Ectodermal cell (in vitro differentiated cells): ENCODE results near the gene GSAP.
"Not testable (repeated sequence)": the region's sequence is repeated elsewhere in the genome, so short reads cannot be mapped to it uniquely, and the experiment has no call there.

Experiments used
- H3K27ac ChIP-seq: 2 replicates; pipeline ENCODE4 v1.7.0; 2013; ENCODE audit warnings: mild to moderate bottlenecking, low read depth, low read length; ENCODE audit not compliant: insufficient read depth, poor library complexity, severe bottlenecking
- H3K27me3 ChIP-seq: 2 replicates; pipeline ENCODE4 v1.7.0; 2013; ENCODE audit warnings: mild to moderate bottlenecking, low read length; ENCODE audit not compliant: insufficient read depth, control insufficient read depth, poor library complexity, severe bottlenecking
- H3K36me3 ChIP-seq: one replicate; pipeline ENCODE4 v1.7.0; 2013; ENCODE audit warnings: low read length; ENCODE audit not compliant: control insufficient read depth, insufficient read depth
- H3K4me1 ChIP-seq: one replicate; pipeline ENCODE4 v1.7.0; 2013; ENCODE audit warnings: low read length; ENCODE audit not compliant: control insufficient read depth, insufficient read depth
- H3K4me3 ChIP-seq: 2 replicates; pipeline ENCODE4 v1.7.0; 2013; ENCODE audit warnings: low read depth, low read length, control low read depth; ENCODE audit not compliant: insufficient read depth
- H3K9me3 ChIP-seq: 2 replicates; pipeline ENCODE4 v1.7.0; 2013; ENCODE audit warnings: mild to moderate bottlenecking, low read length, moderate library complexity; ENCODE audit not compliant: control insufficient read depth
- WGBS, 2 experiments: methylation state at CpG; one replicate each; pipeline ENCODE4 v1.1.7; 2013; ENCODE audit warnings: missing lambda C conversion rate in 2 of 2; 5-methylcytosine and 5-hydroxymethylcytosine counted together

GSAP gene

GRCh38 chr7:77335581-77335980 lies 80.6 kb downstream of the GSAP start:
- Histone ChIP-seq H3K27ac (no peak overlapping the region), H3K36me3 (no peaks in the 10 kb centered on the region), H3K4me3 (no peak overlapping the region), H3K9me3 (no peaks in the 10 kb centered on the region), H3K27me3 (no peaks in the 10 kb centered on the region), H3K4me1 (no peaks in the 10 kb centered on the region)

- H3K9me3 ChIP-seq, H3K36me3 ChIP-seq, H3K27ac ChIP-seq, H3K4me1 ChIP-seq, H3K27me3 ChIP-seq, H3K4me3 ChIP-seq: not testable (repeated sequence)
- 90 to 91% methylated on average over 2 of the region's 2 CpGs for WGBS, 2 experiments
These were observed 82.1 kb downstream of the GSAP start for GRCh38 chr7:77334039-77334438.

- H3K9me3 ChIP-seq, result no peaks in the 10 kb centered on the region
- no peaks in the 10 kb centered on the region for H3K36me3 ChIP-seq
- no peak overlapping the region for H3K4me3 ChIP-seq
- 62 to 67% methylated on average over 3 of the region's 3 CpGs for WGBS, 2 experiments
- no peak overlapping the region for H3K27ac ChIP-seq
- no peaks in the 10 kb centered on the region for H3K4me1 ChIP-seq
- no peaks in the 10 kb centered on the region for H3K27me3 ChIP-seq
These were observed 84.0 kb downstream of the GSAP start for GRCh38 chr7:77331938-77332695.

- H3K36me3 ChIP-seq, result no peaks in the 10 kb centered on the region
- no peak overlapping the region for H3K4me3 ChIP-seq
- WGBS, 2 experiments, result 88 to 90% methylated on average over 5 of the region's 6 CpGs
- no peaks in the 10 kb centered on the region for H3K4me1 ChIP-seq
- no peaks in the 10 kb centered on the region for H3K27me3 ChIP-seq
- no peak overlapping the region for H3K27ac ChIP-seq
- H3K9me3 ChIP-seq, result no peaks in the 10 kb centered on the region
These were observed 85.8 kb downstream of the GSAP start for GRCh38 chr7:77330169-77330882.

- no peak overlapping the region for H3K27ac ChIP-seq
- no peak overlapping the region for H3K4me3 ChIP-seq
- H3K4me1 ChIP-seq, result no peaks in the 10 kb centered on the region
- 91 to 95% methylated on average over 4 of the region's 4 CpGs for WGBS, 2 experiments
- H3K9me3 ChIP-seq, result no peaks in the 10 kb centered on the region
- no peaks in the 10 kb centered on the region for H3K27me3 ChIP-seq
- no peaks in the 10 kb centered on the region for H3K36me3 ChIP-seq
These were observed 86.5 kb downstream of the GSAP start for GRCh38 chr7:77329466-77330168.

- Histone ChIP-seq H3K27ac (no peak overlapping the region), H3K4me1 (no peaks in the 10 kb centered on the region), H3K27me3 (no peaks in the 10 kb centered on the region), H3K9me3 (no peaks in the 10 kb centered on the region), H3K36me3 (no peaks in the 10 kb centered on the region), H3K4me3 (no peak overlapping the region)
- 88% methylated on average over 1 of the region's 1 CpG; no CpG with 5 or more reads in 1 of the 2 experiments for WGBS, 2 experiments
These were observed 87.5 kb downstream of the GSAP start for GRCh38 chr7:77328669-77329068.

GRCh38 chr7:77327932-77328628 lies 88.1 kb downstream of the GSAP start:
- Histone ChIP-seq H3K36me3 (no peaks in the 10 kb centered on the region), H3K4me3 (no peak overlapping the region), H3K27me3 (no peaks in the 10 kb centered on the region), H3K9me3 (no peaks in the 10 kb centered on the region), H3K27ac (no peak overlapping the region), H3K4me1 (no peaks in the 10 kb centered on the region)
- WGBS, 2 experiments, result 84 to 88% methylated on average over 6 of the region's 6 CpGs

- Histone ChIP-seq H3K36me3 (no peaks in the 10 kb centered on the region), H3K4me1 (no peaks in the 10 kb centered on the region), H3K27me3 (no peaks in the 10 kb centered on the region), H3K4me3 (no peak overlapping the region), H3K27ac (no peak overlapping the region), H3K9me3 (no peaks in the 10 kb centered on the region)
- 84 to 85% methylated on average over 12 of the region's 12 CpGs for WGBS, 2 experiments
These were observed 88.8 kb downstream of the GSAP start for GRCh38 chr7:77327067-77327931.

GRCh38 chr7:77326131-77326530 lies 90.0 kb downstream of the GSAP start:
- 87 to 92% methylated on average over 3 of the region's 3 CpGs for WGBS, 2 experiments
- H3K4me1 ChIP-seq, result no peaks in the 10 kb centered on the region
- no peaks in the 10 kb centered on the region for H3K9me3 ChIP-seq
- no peaks in the 10 kb centered on the region for H3K36me3 ChIP-seq
- no peaks in the 10 kb centered on the region for H3K27me3 ChIP-seq
- no peak overlapping the region for H3K4me3 ChIP-seq
- H3K27ac ChIP-seq, result no peak overlapping the region
